Measurements from ENCODE around the gene ZNF324.
"Not testable (repeated sequence)": the region's sequence is repeated elsewhere in the genome, so short reads cannot be mapped to it uniquely, and the experiment has no call there.

Gene ZNF324

GRCh38 chr19:58466760-58467589 is at the start of gene ZNF324:
Gene ZNF324, plus strand, starts transcription at chr19:58467080. Its CDS starts 2,106 bp downstream, at chr19:58469186.
- no peak for TF ChIP-seq CTCF (conservative IDR thresholded peaks at IDR 0.05; ENCODE audit: control insufficient read depth, insufficient read depth, low read depth, low read length)
- DNase-seq (ENCODE audit: low read depth): peak; percentile 93
- H3K4me3 ChIP-seq (ENCODE audit: control insufficient read depth, low read depth, low read length): peak within 1 kb of the TSS; percentile 65

- no peak overlapping the region for H3K4me3 ChIP-seq (ENCODE audit: control insufficient read depth, low read depth, low read length)
- TF ChIP-seq CTCF (conservative IDR thresholded peaks at IDR 0.05; ENCODE audit: control insufficient read depth, insufficient read depth, low read depth, low read length): no peak
- DNase-seq (ENCODE audit: low read depth): no peak
Observed at GRCh38 chr19:58428617-58429016, 38.3 kb upstream of the ZNF324 start.

- DNase-seq (ENCODE audit: low read depth): no peak
- no peak overlapping the region for H3K4me3 ChIP-seq (ENCODE audit: control insufficient read depth, low read depth, low read length)
- no peak for TF ChIP-seq CTCF (conservative IDR thresholded peaks at IDR 0.05; ENCODE audit: control insufficient read depth, insufficient read depth, low read depth, low read length)
Observed at GRCh38 chr19:58429745-58430144, 37.1 kb upstream of the ZNF324 start.

GRCh38 chr19:58434217-58434616 is 32.7 kb upstream of the ZNF324 start:
- DNase-seq (ENCODE audit: low read depth): peak; percentile 41
- no peak overlapping the region for H3K4me3 ChIP-seq (ENCODE audit: control insufficient read depth, low read depth, low read length)
- no peak for TF ChIP-seq CTCF (conservative IDR thresholded peaks at IDR 0.05; ENCODE audit: control insufficient read depth, insufficient read depth, low read depth, low read length)

- no peak for TF ChIP-seq CTCF (conservative IDR thresholded peaks at IDR 0.05; ENCODE audit: control insufficient read depth, insufficient read depth, low read depth, low read length)
- DNase-seq (ENCODE audit: low read depth): peak; percentile 100
- peak within 1 kb of the TSS; percentile 80 for H3K4me3 ChIP-seq (ENCODE audit: control insufficient read depth, low read depth, low read length)
Observed at GRCh38 chr19:58439576-58440554, 27.0 kb upstream of the ZNF324 start, which contains the start of gene ZNF132. Gene ZNF132, minus strand, starts transcription at chr19:58440153. Its CDS starts 332 bp downstream, at chr19:58439821.

- TF ChIP-seq CTCF (conservative IDR thresholded peaks at IDR 0.05; ENCODE audit: control insufficient read depth, insufficient read depth, low read depth, low read length): no peak
- H3K4me3 ChIP-seq (ENCODE audit: control insufficient read depth, low read depth, low read length): peak overlapping the region; percentile 80
- no peak for DNase-seq (ENCODE audit: low read depth)
Observed at GRCh38 chr19:58440556-58440955, 26.3 kb upstream of the ZNF324 start.

GRCh38 chr19:58442986-58443385 is 23.9 kb upstream of the ZNF324 start:
- not testable (repeated sequence) for H3K4me3 ChIP-seq (ENCODE audit: control insufficient read depth, low read depth, low read length); DNase-seq (ENCODE audit: low read depth)

GRCh38 chr19:58448860-58449259 is 18.0 kb upstream of the ZNF324 start:
- not testable (repeated sequence) for DNase-seq (ENCODE audit: low read depth); H3K4me3 ChIP-seq (ENCODE audit: control insufficient read depth, low read depth, low read length)

GRCh38 chr19:58449980-58450379 is 16.9 kb upstream of the ZNF324 start:
- H3K4me3 ChIP-seq (ENCODE audit: control insufficient read depth, low read depth, low read length); DNase-seq (ENCODE audit: low read depth): not testable (repeated sequence)

Measured in fibroblast of mammary gland (primary cell).